ENCODE data around the gene CCND1.
A peak's percentile ranks its signal among the peaks of the same experiment; 100 is the strongest.

The CCND1 gene

GRCh38 chr11:69641681-69642548 is 959 bp downstream of the CCND1 start:
- peak; percentile 7 for DNase-seq

GRCh38 chr11:69642549-69642912 is 1.6 kb downstream of the CCND1 start:
- peak; percentile 50 for DNase-seq

GRCh38 chr11:69642913-69643632 is 2.1 kb downstream of the CCND1 start:
- peak; percentile 83 for DNase-seq

GRCh38 chr11:69643646-69644045 is 2.7 kb downstream of the CCND1 start:
- no peak for DNase-seq

GRCh38 chr11:69644071-69644961 is 3.4 kb downstream of the CCND1 start:
- DNase-seq, result no peak

GRCh38 chr11:69644962-69645675 is 4.2 kb downstream of the CCND1 start:
- no peak for DNase-seq

- no peak for DNase-seq
Observed at GRCh38 chr11:69645801-69646492, 5.0 kb downstream of the CCND1 start.

- no peak for DNase-seq
Observed at GRCh38 chr11:69646493-69647389, 5.8 kb downstream of the CCND1 start.

- DNase-seq, result no peak
Observed at GRCh38 chr11:69647390-69647748, 6.4 kb downstream of the CCND1 start.

- DNase-seq, result no peak
Observed at GRCh38 chr11:69647761-69648497, 7.0 kb downstream of the CCND1 start.

- DNase-seq, result no peak
Observed at GRCh38 chr11:69648679-69649575, 8.0 kb downstream of the CCND1 start.

- DNase-seq, result no peak
Observed at GRCh38 chr11:69649576-69649900, 8.6 kb downstream of the CCND1 start.

GRCh38 chr11:69650081-69650831 is 9.3 kb downstream of the CCND1 start:
- DNase-seq, result no peak

- no peak for DNase-seq
Observed at GRCh38 chr11:69650832-69651344, 9.9 kb downstream of the CCND1 start.

- no peak for DNase-seq
Observed at GRCh38 chr11:69651834-69652620, 11.1 kb downstream of the CCND1 start.

- DNase-seq, result no peak
Observed at GRCh38 chr11:69652999-69653398, 12.0 kb downstream of the CCND1 start.

- no peak for DNase-seq
Observed at GRCh38 chr11:69653406-69653960, 12.5 kb downstream of the CCND1 start.
